Liver (tissue), 3 donors: ENCODE measurements around the gene TMEM232.

Source experiments
- CTCF ChIP-seq: fragments of 150-350 bp; IDR thresholded peaks from 2 replicates; pipeline ENCODE4 v1.5.1; 2017; ENCODE audit warnings: improper control_type of control experiment, low read depth, low read length; ENCODE audit not compliant: missing input control
- EGR1 ChIP-seq, 2 donors: IDR thresholded peaks; 2 replicates each; pipeline ENCODE4 v1.6.1; 2016 to 2018; ENCODE audit warnings: antibody characterized with exemption in 2 of 2, low read depth in 2 of 2
- FOXA1 ChIP-seq: IDR thresholded peaks from 2 replicates; pipeline ENCODE4 v1.6.1; 2016; ENCODE audit warnings: antibody characterized with exemption
- GABPA ChIP-seq, 2 donors: IDR thresholded peaks in 1 of 2; conservative IDR thresholded peaks in 1 of 2; 2 replicates each; pipeline ENCODE4 v1.6.1; 2016; ENCODE audit warnings: antibody characterized with exemption in 2 of 2, mild to moderate bottlenecking in 1 of 2, moderate library complexity in 1 of 2
- JUND ChIP-seq, 2 donors: IDR thresholded peaks; 2 replicates each; pipeline ENCODE4 v1.6.1; 2016; ENCODE audit warnings: antibody characterized with exemption in 2 of 2
- MAX ChIP-seq: IDR thresholded peaks from 2 replicates; pipeline ENCODE4 v1.6.1; 2016; ENCODE audit warnings: antibody characterized with exemption
- SP1 ChIP-seq: IDR thresholded peaks from 2 replicates; pipeline ENCODE4 v1.6.1; 2018; ENCODE audit warnings: antibody characterized with exemption, mild to moderate bottlenecking
- YY1 ChIP-seq: IDR thresholded peaks from 2 replicates; pipeline ENCODE4 v1.6.1; 2016; ENCODE audit warnings: antibody characterized with exemption, mild to moderate bottlenecking
- donor health status: healthy.
- donor health status: healthy.

GRCh38 chr5:110478895-110479294 lies 247.6 kb downstream of the TMEM232 start:
- TF ChIP-seq YY1, result no peak
- TF ChIP-seq CTCF, result no peak
- TF ChIP-seq JUND (IDR thresholded peaks at IDR 0.05), result no peak
- no peak for TF ChIP-seq GABPA (IDR thresholded peaks at IDR 0.05 in 1 of 2, conservative IDR thresholded peaks at IDR 0.05 in 1 of 2)
- no peak for TF ChIP-seq SP1
- no peak for TF ChIP-seq FOXA1
- TF ChIP-seq EGR1 (IDR thresholded peaks at IDR 0.05; ENCODE audit: low read depth in 2 of 2), result no peak
- no peak for TF ChIP-seq MAX
